Aorta (tissue), 5 donors: Measurements from ENCODE around the gene ZNF688. TPM values are rescaled to one million over a fixed set of nuclear protein-coding genes. Genes with fewer than 3 reads are reported as not detected.

Experiments used
- ATAC-seq: fragments of 200-7000 bp; cut with Tn5 transposase; one replicate; pipeline ENCODE4 v1.9.1; 2022; ENCODE audit warnings: moderate library complexity; ENCODE audit not compliant: low FRiP score
- DNase-seq, 2 donors: peaks; one replicate each; pipeline ENCODE4 v3.0.0-alpha.2; 2020
- H3K27ac ChIP-seq, 2 donors: one replicate each; pipeline ENCODE4 v1.5.1; 2013; ENCODE audit warnings: low read length in 2 of 2, mild to moderate bottlenecking in 2 of 2, moderate library complexity in 2 of 2, control low read depth in 1 of 2, inconsistent platforms in 1 of 2, low read depth in 1 of 2
- H3K27me3 ChIP-seq, 2 donors: one replicate each; pipeline ENCODE4 v1.6.1; 2013; ENCODE audit warnings: control low read depth in 1 of 2, low read length in 1 of 2, mild to moderate bottlenecking in 1 of 2, moderate library complexity in 1 of 2; ENCODE audit not compliant: insufficient read depth in 2 of 2, control insufficient read depth in 1 of 2
- H3K36me3 ChIP-seq, 2 donors: one replicate each; pipeline ENCODE4 v1.6.1; 2013; ENCODE audit warnings: control low read depth in 1 of 2, low read length in 1 of 2, mild to moderate bottlenecking in 1 of 2; ENCODE audit not compliant: insufficient read depth in 2 of 2, control insufficient read depth in 1 of 2
- H3K4me1 ChIP-seq, 2 donors: one replicate each; pipeline ENCODE4 v1.6.1; 2013; ENCODE audit warnings: low read length in 2 of 2, control low read depth in 1 of 2, mild to moderate bottlenecking in 1 of 2, moderate library complexity in 1 of 2; ENCODE audit not compliant: insufficient read depth in 2 of 2, control insufficient read depth in 1 of 2
- H3K4me3 ChIP-seq, 2 donors: one replicate each; pipeline ENCODE4 v1.5.1; 2013; ENCODE audit warnings: low read length in 2 of 2, control low read depth in 1 of 2, mild to moderate bottlenecking in 1 of 2
- H3K9me3 ChIP-seq: one replicate; pipeline ENCODE4 v1.6.1; 2013; ENCODE audit warnings: mild to moderate bottlenecking, low read length; ENCODE audit not compliant: control insufficient read depth
- WGBS, 2 donors: extraction: QIAGEN DNeasy Blood & Tissue Kit; methylation state at CpG; one replicate each; pipeline ENCODE4 v1.1.7; 2013; 5-methylcytosine and 5-hydroxymethylcytosine counted together
- intact Hi-C, 2 donors: fragments of 100-400 bp; cut with DNase I; formaldehyde crosslinking; loops; one replicate each; pipeline versions ENCODE4 v1.14.2 to v1.15.0; 2022
- long read RNA-seq, 2 donors: library from polyadenylated mRNA; unstranded; transcript quantifications; one replicate each; pipeline ENCODE4 v2.0.0, GENCODE V29; 2020 to 2021
- polyA plus RNA-seq, 2 donors: library from polyadenylated mRNA; stranded (reverse); fragments of 200-250 nt; gene quantifications; one replicate each; pipeline ENCODE4 v1.2.3, GENCODE V29; 2013
- total RNA-seq, 2 donors: library from RNA; stranded (reverse); fragmentation: NEBNext Ultra II Directional; extraction: Animal tissue kit (Norgen Biotek cat#: 25700); gene quantifications; one replicate each; pipeline ENCODE4 v1.2.1, GENCODE V29; 2021
- donor health status: healthy with polysubstance abuse.
- donor health status: Bipolar disorder and iron deficiency.
- donor health status: DM: no; HTN: no; CAD: no.
- donor health status: DM: no; HTN: no; CAD: no.
- donor health status: DM: yes; HTN: yes; CAD: no.

ZNF688 gene
- total RNA-seq (10 to 100 TPM in 1 of 2 donors, 1 to 10 TPM in 1; 9.0 to 12.9 TPM), polyA plus RNA-seq (10 to 100 TPM; 17.4 to 20.2 TPM)
- long read RNA-seq, donor 1, partial matches to known transcripts, result 0 of 3 reads
- long read RNA-seq, donor 1, other reads (novel, unspliced or antisense), result 1 of 3 reads
- long read RNA-seq, donor 2, partial matches to known transcripts, result 0 of 22 reads
- long read RNA-seq, donor 2, other reads (novel, unspliced or antisense), result 14 of 22 reads

- Histone ChIP-seq H3K27ac (peak within 1 kb of the TSS; percentile 65 to 73), H3K27me3 (no peaks in the 10 kb centered on the region), H3K36me3 (peaks cover 0 to 3% of the 10 kb centered on the region in 2 donors), H3K9me3 (no peaks in the 10 kb centered on the region), H3K4me1 (no peaks in the 10 kb centered on the region), H3K4me3 (peak within 1 kb of the TSS; percentile 16 to 85)
- WGBS, 2 donors, result 0 to 1% methylated on average over 57 to 67 of the region's 67 CpGs
- intact Hi-C loops, result loop anchor here in 1 of 2 donors (1.0 to 5.0 kb wide), 2 partner anchors 13 to 81 kb away; partner anchors contain the start of genes PRR14 and ZNF764
- ATAC-seq (peak; percentile 95), DNase-seq (peak; percentile 97 to 98)
These were observed at the start of gene ZNF688 for GRCh38 chr16:30571445-30572322. ZNF688 (minus strand) TSS chr16:30571714; CDS start chr16:30571629, 85 bp downstream.

GRCh38 chr16:30620169-30620568 lies 48.7 kb upstream of the ZNF688 start:
- no peak for DNase-seq
- H3K4me1 ChIP-seq, result no peaks in the 10 kb centered on the region
- no peak for ATAC-seq
- no peak overlapping the region for H3K4me3 ChIP-seq
- H3K27me3 ChIP-seq, result no peaks in the 10 kb centered on the region
- no peaks in the 10 kb centered on the region for H3K9me3 ChIP-seq
- no peaks in the 10 kb centered on the region for H3K36me3 ChIP-seq
- H3K27ac ChIP-seq, result no peak overlapping the region
- intact Hi-C loops, result no loop called here
- 59 to 65% methylated on average over 3 of the region's 3 CpGs for WGBS, 2 donors

GRCh38 chr16:30619638-30620037 lies 48.1 kb upstream of the ZNF688 start:
- ATAC-seq (no peak), DNase-seq (no peak)
- Histone ChIP-seq H3K27ac (no peak overlapping the region), H3K27me3 (no peaks in the 10 kb centered on the region), H3K9me3 (no peaks in the 10 kb centered on the region), H3K4me1 (no peaks in the 10 kb centered on the region), H3K4me3 (no peak overlapping the region), H3K36me3 (no peaks in the 10 kb centered on the region)
- intact Hi-C loops, result no loop called here
- WGBS, 2 donors, result 89 to 90% methylated on average over 5 of the region's 5 CpGs

- no peaks in the 10 kb centered on the region for H3K27me3 ChIP-seq
- H3K9me3 ChIP-seq, result no peaks in the 10 kb centered on the region
- WGBS, 2 donors, result 83 to 88% methylated on average over 4 of the region's 4 CpGs
- DNase-seq (no peak), ATAC-seq (no peak)
- H3K27ac ChIP-seq, result no peak overlapping the region
- no peak overlapping the region for H3K4me3 ChIP-seq
- intact Hi-C loops, result no loop called here
- H3K4me1 ChIP-seq, result no peaks in the 10 kb centered on the region
- no peaks in the 10 kb centered on the region for H3K36me3 ChIP-seq
These were observed 47.7 kb upstream of the ZNF688 start for GRCh38 chr16:30619202-30619601.

- H3K36me3 ChIP-seq, result no peaks in the 10 kb centered on the region
- intact Hi-C loops, result no loop called here
- WGBS, 2 donors, result 32 to 38% methylated on average over 12 of the region's 12 CpGs
- H3K27me3 ChIP-seq, result no peaks in the 10 kb centered on the region
- DNase-seq, result peak in 1 of 2 donors; percentile 66
- no peak overlapping the region for H3K27ac ChIP-seq
- H3K4me3 ChIP-seq, result no peak overlapping the region
- no peaks in the 10 kb centered on the region for H3K4me1 ChIP-seq
- H3K9me3 ChIP-seq, result no peaks in the 10 kb centered on the region
- no peak for ATAC-seq
These were observed 44.0 kb upstream of the ZNF688 start for GRCh38 chr16:30615358-30616091.

- intact Hi-C loops, result no loop called here
- H3K27ac ChIP-seq, result peak within 1 kb of the TSS; percentile 64 to 93
- ATAC-seq (peak; percentile 98), DNase-seq (peak; percentile 95 to 96)
- H3K4me1 ChIP-seq, result no peaks in the 10 kb centered on the region
- H3K4me3 ChIP-seq, result peak within 1 kb of the TSS; percentile 80 to 83
- no peaks in the 10 kb centered on the region for H3K27me3 ChIP-seq
- H3K36me3 ChIP-seq, result no peaks in the 10 kb centered on the region
- 1% methylated on average over 62 to 63 of the region's 63 CpGs for WGBS, 2 donors
- H3K9me3 ChIP-seq, result no peaks in the 10 kb centered on the region
These were observed 38.7 kb upstream of the ZNF688 start, which contains the start of gene ZNF689 for GRCh38 chr16:30609926-30610839. ZNF689 (minus strand) TSS chr16:30610389; CDS start chr16:30610041, 348 bp downstream.

GRCh38 chr16:30609002-30609925 lies 37.8 kb upstream of the ZNF688 start:
- H3K27me3 ChIP-seq, result no peaks in the 10 kb centered on the region
- intact Hi-C loops, result no loop called here
- no peaks in the 10 kb centered on the region for H3K9me3 ChIP-seq
- ATAC-seq (peak; percentile 83), DNase-seq (peak; percentile 71 to 90)
- peak overlapping the region; percentile 64 to 93 for H3K27ac ChIP-seq
- peak overlapping the region; percentile 80 to 83 for H3K4me3 ChIP-seq
- WGBS, 2 donors, result 11% methylated on average over 40 of the region's 40 CpGs
- no peaks in the 10 kb centered on the region for H3K4me1 ChIP-seq
- H3K36me3 ChIP-seq, result peaks cover 0 to 3% of the 10 kb centered on the region in 2 donors
